NT2/D1 (cell line): ENCODE measurements around the gene PPM1F.
"Not testable (repeated sequence)": the region's sequence is repeated elsewhere in the genome, so short reads cannot be mapped to it uniquely, and the experiment has no call there.

ENCODE experiments used
- DNase-seq: peaks from one replicate; pipeline ENCODE4 v3.0.0-alpha.2; 2011; ENCODE audit warnings: low read depth, low spot score
- H3K27me3 ChIP-seq: 2 replicates; pipeline ENCODE4 v1.6.0; 2011; ENCODE audit warnings: mild to moderate bottlenecking; ENCODE audit not compliant: insufficient read length, insufficient read depth
- H3K36me3 ChIP-seq: 2 replicates; pipeline ENCODE4 v1.6.1; 2011; ENCODE audit warnings: mild to moderate bottlenecking, low read length, mixed read lengths; ENCODE audit not compliant: insufficient read depth, insufficient read length
- H3K4me1 ChIP-seq: 2 replicates; pipeline ENCODE4 v1.5.1; 2011; ENCODE audit not compliant: insufficient read depth, insufficient read length
- H3K4me3 ChIP-seq: 2 replicates; pipeline ENCODE4 v1.5.1; 2011; ENCODE audit warnings: low read depth; ENCODE audit not compliant: insufficient read length
- H3K9ac ChIP-seq: 2 replicates; pipeline ENCODE4 v1.6.0; 2011; ENCODE audit warnings: low read depth; ENCODE audit not compliant: insufficient read length
- H3K9me3 ChIP-seq: 2 replicates; pipeline ENCODE4 v1.5.1; 2011; ENCODE audit warnings: mild to moderate bottlenecking, low read length; ENCODE audit not compliant: insufficient read depth
- SUZ12 ChIP-seq: IDR thresholded peaks from 2 replicates; pipeline ENCODE4 v1.6.1; 2011; ENCODE audit not compliant: insufficient read length, insufficient read depth; ENCODE audit errors: extremely low read depth
- YY1 ChIP-seq: IDR thresholded peaks from 2 replicates; pipeline ENCODE4 v1.6.1; 2011; ENCODE audit not compliant: insufficient read length, insufficient read depth
- ZNF274 ChIP-seq: IDR thresholded peaks from 2 replicates; pipeline ENCODE4 v1.6.1; 2011; ENCODE audit warnings: mild to moderate bottlenecking, low read depth, low read length

PPM1F gene

GRCh38 chr22:21915624-21916308, 36.9 kb downstream of the PPM1F start:
- Histone ChIP-seq H3K9me3 (no peaks in the 10 kb centered on the region), H3K4me1 (peaks cover 23% of the 10 kb centered on the region), H3K4me3 (no peak overlapping the region), H3K9ac (no peak overlapping the region), H3K27me3 (no peaks in the 10 kb centered on the region), H3K36me3 (no peaks in the 10 kb centered on the region)
- no peak for DNase-seq
- TF ChIP-seq ZNF274, result no peak
- TF ChIP-seq YY1, result no peak
- TF ChIP-seq SUZ12, result no peak

- not testable (repeated sequence) for DNase-seq, H3K4me3 ChIP-seq, H3K27me3 ChIP-seq, H3K9ac ChIP-seq, H3K36me3 ChIP-seq, H3K9me3 ChIP-seq
- H3K4me1 ChIP-seq, result peaks cover 17% of the 10 kb centered on the region
Measured at GRCh38 chr22:21914033-21914642, 38.5 kb downstream of the PPM1F start.

GRCh38 chr22:21910367-21910766, 42.3 kb downstream of the PPM1F start:
- not testable (repeated sequence) for H3K27me3 ChIP-seq, DNase-seq

GRCh38 chr22:21909871-21910270, 42.8 kb downstream of the PPM1F start:
- Histone ChIP-seq H3K27me3 (no peaks in the 10 kb centered on the region), H3K9ac (no peak overlapping the region), H3K4me3 (no peak overlapping the region), H3K36me3 (no peaks in the 10 kb centered on the region), H3K9me3 (no peaks in the 10 kb centered on the region), H3K4me1 (no peaks in the 10 kb centered on the region)
- DNase-seq, result no peak
- TF ChIP-seq YY1, result no peak
- TF ChIP-seq ZNF274, result no peak
- no peak for TF ChIP-seq SUZ12

More at GRCh38 chr22:21910367-21910766, 42.3 kb downstream of the PPM1F start:
- not testable (repeated sequence) for H3K9ac ChIP-seq, H3K4me3 ChIP-seq, H3K36me3 ChIP-seq, H3K4me1 ChIP-seq, H3K9me3 ChIP-seq

GRCh38 chr22:21907638-21908522, 44.8 kb downstream of the PPM1F start:
- Histone ChIP-seq H3K36me3 (no peaks in the 10 kb centered on the region), H3K4me1 (peaks cover 3% of the 10 kb centered on the region), H3K9me3 (no peaks in the 10 kb centered on the region), H3K27me3 (no peaks in the 10 kb centered on the region), H3K9ac (no peak overlapping the region), H3K4me3 (no peak overlapping the region)
- TF ChIP-seq YY1, result no peak
- TF ChIP-seq ZNF274, result no peak
- no peak for TF ChIP-seq SUZ12
- DNase-seq, result no peak

- not testable (repeated sequence) for H3K9ac ChIP-seq, H3K27me3 ChIP-seq, H3K36me3 ChIP-seq, H3K4me1 ChIP-seq, DNase-seq, H3K4me3 ChIP-seq, H3K9me3 ChIP-seq
Measured at GRCh38 chr22:21905234-21905633, 47.4 kb downstream of the PPM1F start.

GRCh38 chr22:21904250-21904789, 48.3 kb downstream of the PPM1F start:
- H3K27me3 ChIP-seq, result no peaks in the 10 kb centered on the region
- H3K4me3 ChIP-seq, result no peak overlapping the region
- peaks cover 3% of the 10 kb centered on the region for H3K4me1 ChIP-seq
- H3K36me3 ChIP-seq, result no peaks in the 10 kb centered on the region
- DNase-seq, result no peak
- H3K9ac ChIP-seq, result no peak overlapping the region
- H3K9me3 ChIP-seq, result no peaks in the 10 kb centered on the region
- TF ChIP-seq SUZ12 (no peak), YY1 (no peak), ZNF274 (no peak)
